T-cell (primary cell): ENCODE data around the gene MROH2A. TPM values are rescaled to one million over a fixed set of nuclear protein-coding genes. Genes with fewer than 3 reads are reported as not detected.

ENCODE experiments used
- ATAC-seq, 4 experiments: fragments of 200-7000 bp in 3 of 4; fragments of 150-1000 bp in 1 of 4; cut with Tn5 transposase; replicated peaks in 1 of 4; 1 replicate in 3 of 4; 2 replicates in 1 of 4; pipeline ENCODE4 v1.10.0; 2021; ENCODE audit warnings: moderate library complexity in 3 of 4, mild to moderate bottlenecking in 2 of 4, moderate number of reproducible peaks in 1 of 4
- CTCF ChIA-PET, 2 donors: fragments of 300-600 bp; sonication (Branson Sonifier 250); formaldehyde crosslinking; loops; one replicate each; lab custom pipeline; 2022; ENCODE audit warnings: antibody characterized with exemption in 2 of 2; lab: Charles Lee
- POLR2A ChIA-PET, 2 donors: fragments of 300-600 bp; sonication (Branson Sonifier 250); formaldehyde crosslinking; loops; one replicate each; lab custom pipeline; 2022; ENCODE audit warnings: antibody characterized with exemption in 2 of 2; lab: Charles Lee
- DNase-seq, 35 experiments: peaks; one replicate each; pipeline versions ENCODE4 v3.0.0 to v3.0.0-alpha.2; 2013 to 2023
- H3K27ac ChIP-seq: one replicate; pipeline ENCODE4 v1.5.1; 2013; ENCODE audit warnings: low read length
- H3K27me3 ChIP-seq, 2 experiments: replicated peaks in 1 of 2; 1 replicate in 1 of 2; 2 replicates in 1 of 2; pipeline versions ENCODE4 v1.6.1 to v1.7.0; 2013; ENCODE audit warnings: low read length in 1 of 2, mixed read lengths in 1 of 2; ENCODE audit not compliant: control insufficient read depth in 2 of 2, insufficient read depth in 2 of 2; ENCODE audit errors: extremely low read depth in 1 of 2
- H3K36me3 ChIP-seq, 2 donors: 1 replicate in 1 of 2; 2 replicates in 1 of 2; pipeline versions ENCODE4 v1.6.1 to v1.7.0; 2013; ENCODE audit warnings: low read length in 1 of 2; ENCODE audit not compliant: control insufficient read depth in 2 of 2, insufficient read depth in 1 of 2; ENCODE audit errors: extremely low read depth in 1 of 2
- H3K4me1 ChIP-seq, 2 experiments: 1 replicate in 1 of 2; 2 replicates in 1 of 2; pipeline versions ENCODE4 v1.6.1 to v1.7.0; 2013; ENCODE audit warnings: low read length in 2 of 2, mixed read lengths in 1 of 2; ENCODE audit not compliant: insufficient read depth in 2 of 2, control insufficient read depth in 1 of 2; ENCODE audit errors: extremely low read depth in 1 of 2
- H3K4me3 ChIP-seq, 2 donors: 1 replicate in 1 of 2; 2 replicates in 1 of 2; pipeline versions ENCODE4 v1.5.1 to v1.7.0; 2013; ENCODE audit warnings: mild to moderate bottlenecking in 2 of 2, low read length in 1 of 2, moderate library complexity in 1 of 2; ENCODE audit not compliant: control insufficient read depth in 1 of 2; ENCODE audit errors: extremely low read depth in 1 of 2
- H3K9me3 ChIP-seq: 2 replicates; pipeline ENCODE4 v1.7.0; 2013
- H3K27ac Mint-ChIP-seq, 2 donors: one replicate each; pipeline ENCODE4 v1.8.0; 2020 to 2021; ENCODE audit warnings: mild to moderate bottlenecking in 2 of 2, mixed read lengths in 2 of 2
- H3K27me3 Mint-ChIP-seq, 2 donors: one replicate each; pipeline ENCODE4 v1.8.0; 2021 to 2022; ENCODE audit warnings: mixed read lengths in 2 of 2
- H3K36me3 Mint-ChIP-seq: one replicate; pipeline ENCODE4 v1.8.0; 2021; ENCODE audit warnings: mixed read lengths
- H3K4me1 Mint-ChIP-seq, 3 donors: one replicate each; pipeline ENCODE4 v1.8.0; 2020 to 2022; ENCODE audit warnings: mixed read lengths in 3 of 3, mild to moderate bottlenecking in 1 of 3
- H3K4me3 Mint-ChIP-seq, 3 donors: one replicate each; pipeline ENCODE4 v1.8.0; 2020 to 2022; ENCODE audit warnings: mild to moderate bottlenecking in 3 of 3, mixed read lengths in 3 of 3, moderate library complexity in 3 of 3
- H3K9me3 Mint-ChIP-seq, 3 donors: one replicate each; pipeline ENCODE4 v1.8.0; 2020 to 2022; ENCODE audit warnings: mixed read lengths in 3 of 3
- WGBS: methylation state at CpG from one replicate; pipeline ENCODE4 v1.1.5; 2013; ENCODE audit warnings: missing lambda C conversion rate; ENCODE audit not compliant: insufficient coverage; 5-methylcytosine and 5-hydroxymethylcytosine counted together
- total RNA-seq, 35 experiments: library from RNA in 6 of 35; stranded (reverse) in 6 of 35; fragments of 120-200 nt in 1 of 35; gene quantifications; one replicate each; pipeline versions ENCODE4 v1.2.1 to v1.2.4 and lab custom pipeline; 2013 to 2026

Gene MROH2A
- total RNA-seq, 5 donors from 2014 or later (not counting 1 experiment from before 2014, with no cell fraction given), result not detected

DNA sequence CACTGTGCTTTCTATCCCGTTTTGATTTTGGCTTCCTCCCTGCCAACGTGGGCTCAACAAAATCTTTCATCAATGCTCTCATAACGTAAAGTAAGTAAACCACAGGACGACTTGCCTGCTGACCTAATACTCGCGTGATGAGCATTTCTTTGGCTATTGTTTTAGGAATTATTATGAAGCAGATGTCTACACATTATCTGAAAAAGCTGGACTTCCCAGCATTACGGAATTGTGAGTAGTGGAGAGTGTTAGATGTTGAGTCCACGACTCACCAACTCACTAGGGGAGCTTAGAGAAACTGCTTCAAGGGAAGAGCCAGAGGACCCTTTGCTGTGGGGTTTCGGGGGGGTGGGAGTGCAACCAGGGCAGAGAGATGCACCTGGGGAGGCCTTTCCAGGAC, 54.3 kb downstream of the MROH2A start:
- no peak overlapping the region for H3K27ac ChIP-seq
- no peaks in the 10 kb centered on the region for H3K9me3 Mint-ChIP-seq
- no peaks in the 10 kb centered on the region for H3K27me3 Mint-ChIP-seq
- ChIA-PET POLR2A (interaction anchor here in 1 of 2 donors (0.6 kb wide), 1 partner anchor 103 kb away, joined by 3 read pairs; no protein-coding TSS in a partner anchor), CTCF (no interaction called here)
- no peak for DNase-seq
- no peaks in the 10 kb centered on the region for H3K36me3 ChIP-seq
- no peaks in the 10 kb centered on the region for H3K36me3 Mint-ChIP-seq
- WGBS, result 81% methylated on average over 6 of the region's 9 CpGs
- H3K27ac Mint-ChIP-seq, result no peak overlapping the region
- H3K4me1 Mint-ChIP-seq, result no peaks in the 10 kb centered on the region
- no peak overlapping the region for H3K4me3 Mint-ChIP-seq
- H3K4me1 ChIP-seq, result no peaks in the 10 kb centered on the region
- no peak for ATAC-seq
- no peak overlapping the region for H3K4me3 ChIP-seq
- H3K27me3 ChIP-seq, result no peaks in the 10 kb centered on the region
- no peaks in the 10 kb centered on the region for H3K9me3 ChIP-seq

DNA sequence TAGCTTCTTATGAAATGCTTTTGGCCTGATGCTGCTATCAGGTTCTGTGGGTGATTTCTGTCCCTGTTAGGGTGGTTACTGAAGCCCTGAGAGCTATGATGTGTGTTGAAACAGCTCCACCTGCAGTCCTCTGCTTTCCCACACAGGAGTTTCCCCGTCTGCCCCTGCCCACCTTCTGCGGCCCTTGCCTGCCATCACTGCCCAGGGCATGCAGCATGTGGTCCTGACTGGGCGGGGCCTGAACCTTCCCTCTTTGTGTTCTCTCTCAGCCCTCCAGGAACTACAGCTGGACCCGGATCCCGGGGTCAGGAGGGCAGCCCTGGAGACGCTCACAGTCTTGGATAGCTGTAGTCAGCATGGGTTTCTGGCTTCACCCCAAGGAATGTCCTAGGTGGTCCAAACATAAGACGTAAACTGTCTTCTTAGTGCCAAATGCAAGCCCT, 54.8 kb downstream of the MROH2A start:
- ChIA-PET CTCF (no interaction called here), POLR2A (no interaction called here)
- Histone ChIP-seq H3K27ac (no peak overlapping the region), H3K4me1 (peaks cover 0 to 2% of the 10 kb centered on the region in 2 experiments), H3K36me3 (no peaks in the 10 kb centered on the region), H3K27me3 (no peaks in the 10 kb centered on the region), H3K4me3 (no peak overlapping the region), H3K9me3 (no peaks in the 10 kb centered on the region)
- H3K4me3 Mint-ChIP-seq, result no peak overlapping the region
- H3K27ac Mint-ChIP-seq, result no peak overlapping the region
- ATAC-seq (no peak), DNase-seq (no peak)
- H3K27me3 Mint-ChIP-seq, result no peaks in the 10 kb centered on the region
- no peaks in the 10 kb centered on the region for H3K36me3 Mint-ChIP-seq
- no peaks in the 10 kb centered on the region for H3K4me1 Mint-ChIP-seq
- 86% methylated on average over 5 of the region's 7 CpGs for WGBS
- H3K9me3 Mint-ChIP-seq, result no peaks in the 10 kb centered on the region

DNA sequence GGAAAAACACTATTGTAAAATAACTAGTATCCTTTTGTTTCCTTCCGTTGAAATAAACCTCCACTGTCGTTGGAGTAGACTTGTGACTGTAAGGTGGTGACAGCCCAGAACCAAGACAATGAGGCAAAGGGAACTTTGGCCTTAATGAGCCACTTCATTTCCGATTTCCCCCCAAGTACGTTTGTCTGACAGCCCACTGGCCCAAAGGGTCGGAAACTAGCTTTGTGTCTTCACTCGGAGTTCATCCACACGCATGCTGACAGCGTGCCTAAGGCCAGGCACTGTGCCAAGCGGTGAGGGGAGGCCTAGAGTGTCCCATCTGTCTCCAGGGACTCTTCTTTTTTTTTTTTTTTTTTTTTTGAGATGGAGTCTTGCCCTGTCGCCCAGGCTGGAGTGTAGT, 55.2 kb downstream of the MROH2A start:
- CTCF ChIA-PET, result no interaction called here
- H3K27me3 Mint-ChIP-seq, result no peaks in the 10 kb centered on the region
- DNase-seq (no peak), ATAC-seq (no peak)
- Histone ChIP-seq H3K4me1 (peaks cover 0 to 7% of the 10 kb centered on the region in 2 experiments), H3K36me3 (no peaks in the 10 kb centered on the region), H3K4me3 (no peak overlapping the region), H3K27me3 (no peaks in the 10 kb centered on the region), H3K27ac (no peak overlapping the region), H3K9me3 (no peaks in the 10 kb centered on the region)
- peaks cover 0 to 1% (median 0%) of the 10 kb centered on the region in 3 donors for H3K4me1 Mint-ChIP-seq
- no peak overlapping the region for H3K27ac Mint-ChIP-seq
- 91% methylated on average over 7 of the region's 10 CpGs for WGBS
- H3K4me3 Mint-ChIP-seq, result no peak overlapping the region
- POLR2A ChIA-PET, result no interaction called here
- no peaks in the 10 kb centered on the region for H3K9me3 Mint-ChIP-seq
- H3K36me3 Mint-ChIP-seq, result no peaks in the 10 kb centered on the region

DNA sequence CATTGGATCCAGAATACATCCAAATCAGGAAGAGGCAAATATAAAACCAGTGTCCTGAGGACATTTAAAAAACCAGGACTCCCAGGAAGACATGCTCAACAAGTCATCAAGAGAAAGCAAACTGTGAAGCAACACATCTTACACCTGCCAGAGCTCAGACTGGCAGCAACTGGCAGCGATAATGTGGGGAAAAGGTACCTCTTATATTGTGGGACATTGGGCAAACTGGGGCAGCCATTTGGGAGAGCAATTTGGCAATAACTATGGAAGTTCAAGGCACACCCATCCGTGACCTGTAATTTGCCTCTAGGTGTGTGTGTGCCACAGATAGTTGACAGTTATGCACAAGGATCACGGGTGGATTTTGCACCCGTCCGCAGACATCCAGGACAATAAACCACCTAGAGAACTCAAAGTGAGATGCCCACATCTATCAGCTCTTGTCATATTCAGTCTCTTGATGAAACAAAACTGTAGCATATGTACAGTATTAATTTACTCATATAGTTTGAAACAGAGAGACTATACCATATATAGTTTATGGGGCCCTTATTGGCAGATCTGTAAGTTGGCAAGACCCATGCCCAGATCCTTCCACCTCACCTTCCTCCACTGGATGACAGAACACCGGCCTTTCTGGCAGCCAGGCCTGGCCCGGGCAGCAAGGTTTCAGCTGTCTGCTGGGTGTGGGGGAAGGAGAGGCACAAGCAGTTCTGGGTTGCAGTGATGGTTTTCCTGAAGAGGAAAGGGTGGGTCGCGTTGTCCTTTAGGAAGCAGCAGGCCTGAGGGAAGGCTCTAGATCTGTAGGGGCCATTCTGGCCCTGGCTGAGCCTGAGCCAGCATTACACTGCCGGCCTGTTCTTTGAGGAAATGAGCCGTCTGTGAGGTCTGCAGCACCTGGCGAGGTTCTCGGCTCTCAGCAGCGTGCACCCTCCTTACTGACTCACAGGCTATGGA, 57.4 kb downstream of the MROH2A start:
- ChIA-PET CTCF (no interaction called here), POLR2A (no interaction called here)
- peaks cover 0 to 1% (median 0%) of the 10 kb centered on the region in 3 donors for H3K4me1 Mint-ChIP-seq
- H3K4me1 ChIP-seq, result peaks cover 0 to 9% of the 10 kb centered on the region in 2 experiments
- H3K27ac ChIP-seq, result no peak overlapping the region
- DNase-seq (no peak), ATAC-seq (no peak)
- H3K9me3 Mint-ChIP-seq, result no peaks in the 10 kb centered on the region
- no peaks in the 10 kb centered on the region for H3K27me3 Mint-ChIP-seq
- no peak overlapping the region for H3K27ac Mint-ChIP-seq
- H3K27me3 ChIP-seq, result no peaks in the 10 kb centered on the region
- no peaks in the 10 kb centered on the region for H3K36me3 Mint-ChIP-seq
- no peaks in the 10 kb centered on the region for H3K36me3 ChIP-seq
- no peak overlapping the region for H3K4me3 Mint-ChIP-seq
- 98% methylated on average over 6 of the region's 14 CpGs for WGBS
- H3K9me3 ChIP-seq, result no peaks in the 10 kb centered on the region
- no peak overlapping the region for H3K4me3 ChIP-seq

DNA sequence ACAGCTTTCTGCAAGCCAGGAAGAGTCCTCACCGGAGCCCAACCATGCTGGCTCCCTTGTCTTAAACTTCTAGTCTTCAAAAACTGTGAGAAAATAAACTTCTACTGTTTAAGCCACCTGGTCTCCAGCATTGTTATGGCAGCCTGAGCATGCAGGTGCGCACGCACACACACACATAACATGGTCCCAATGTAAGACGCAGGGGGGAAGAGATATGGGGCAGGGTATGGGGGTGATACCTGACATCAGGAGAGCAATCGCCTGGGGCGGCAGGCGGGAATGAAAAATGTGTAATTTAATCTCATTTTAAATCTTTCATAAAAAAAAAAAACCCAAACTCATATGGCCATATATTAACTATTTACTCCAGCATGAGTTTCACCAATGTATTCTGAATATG, 58.2 kb downstream of the MROH2A start:
- Mint-ChIP-seq H3K27me3 (no peaks in the 10 kb centered on the region), H3K36me3 (no peaks in the 10 kb centered on the region), H3K4me3 (no peak overlapping the region), H3K4me1 (peaks cover 0 to 1% (median 0%) of the 10 kb centered on the region in 3 donors), H3K9me3 (no peaks in the 10 kb centered on the region), H3K27ac (no peak overlapping the region)
- POLR2A ChIA-PET, result no interaction called here
- peaks cover 0 to 9% of the 10 kb centered on the region in 2 experiments for H3K4me1 ChIP-seq
- H3K36me3 ChIP-seq, result no peaks in the 10 kb centered on the region
- WGBS, result no CpG with 5 or more reads among the region's 7 CpGs
- H3K4me3 ChIP-seq, result no peak overlapping the region
- no peaks in the 10 kb centered on the region for H3K27me3 ChIP-seq
- ATAC-seq, result no peak
- no peak for DNase-seq
- no peaks in the 10 kb centered on the region for H3K9me3 ChIP-seq
- CTCF ChIA-PET, result no interaction called here
- H3K27ac ChIP-seq, result no peak overlapping the region

DNA sequence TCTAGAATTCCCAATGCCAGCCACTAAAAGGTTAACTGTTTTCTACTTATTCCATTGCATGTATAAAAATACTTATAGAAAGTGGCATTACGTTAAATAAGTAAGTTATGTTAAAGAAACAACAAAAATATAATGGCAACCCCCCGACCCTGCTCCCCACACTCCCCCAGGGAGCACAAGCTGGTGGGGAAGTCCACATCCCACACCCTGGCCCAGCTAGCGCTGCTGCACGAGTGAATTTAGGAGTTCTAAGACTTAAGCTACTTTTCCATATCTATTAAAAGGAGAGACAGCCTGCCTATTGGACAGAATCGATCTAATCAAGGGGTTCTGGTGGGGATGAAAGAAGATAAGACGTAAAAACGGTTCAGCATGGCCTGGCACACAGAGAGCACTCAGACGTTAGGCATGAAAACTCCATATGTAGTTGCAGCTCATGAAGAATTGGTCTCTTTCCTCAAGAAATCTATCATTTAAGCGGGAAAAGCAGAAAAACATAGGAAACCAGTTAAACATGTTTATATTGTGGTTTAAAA, 59.6 kb downstream of the MROH2A start:
- Mint-ChIP-seq H3K9me3 (no peaks in the 10 kb centered on the region), H3K27ac (no peak overlapping the region), H3K4me1 (peaks cover 0 to 1% (median 0%) of the 10 kb centered on the region in 3 donors), H3K27me3 (no peaks in the 10 kb centered on the region), H3K36me3 (no peaks in the 10 kb centered on the region), H3K4me3 (no peak overlapping the region)
- WGBS, result no CpG with 5 or more reads among the region's 9 CpGs
- H3K4me3 ChIP-seq, result no peak overlapping the region
- ChIA-PET CTCF (no interaction called here), POLR2A (no interaction called here)
- H3K9me3 ChIP-seq, result no peaks in the 10 kb centered on the region
- peaks cover 0 to 9% of the 10 kb centered on the region in 2 experiments for H3K4me1 ChIP-seq
- no peaks in the 10 kb centered on the region for H3K27me3 ChIP-seq
- no peak overlapping the region for H3K27ac ChIP-seq
- DNase-seq, result no peak
- ATAC-seq, result no peak
- no peaks in the 10 kb centered on the region for H3K36me3 ChIP-seq
